ENCODE measurements around the gene FGFR3.

GRCh38 chr4:1797861-1798579 is 4.9 kb downstream of the FGFR3 start:
- TF ChIP-seq TAF1 (IDR thresholded peaks at IDR 0.05; ENCODE audit: borderline replicate concordance, insufficient read depth, low read length) = no peak
- no peak for TF ChIP-seq POLR2AphosphoS5 (IDR thresholded peaks at IDR 0.05; ENCODE audit: low read depth, low read length)
- TF ChIP-seq, protein P1, sequence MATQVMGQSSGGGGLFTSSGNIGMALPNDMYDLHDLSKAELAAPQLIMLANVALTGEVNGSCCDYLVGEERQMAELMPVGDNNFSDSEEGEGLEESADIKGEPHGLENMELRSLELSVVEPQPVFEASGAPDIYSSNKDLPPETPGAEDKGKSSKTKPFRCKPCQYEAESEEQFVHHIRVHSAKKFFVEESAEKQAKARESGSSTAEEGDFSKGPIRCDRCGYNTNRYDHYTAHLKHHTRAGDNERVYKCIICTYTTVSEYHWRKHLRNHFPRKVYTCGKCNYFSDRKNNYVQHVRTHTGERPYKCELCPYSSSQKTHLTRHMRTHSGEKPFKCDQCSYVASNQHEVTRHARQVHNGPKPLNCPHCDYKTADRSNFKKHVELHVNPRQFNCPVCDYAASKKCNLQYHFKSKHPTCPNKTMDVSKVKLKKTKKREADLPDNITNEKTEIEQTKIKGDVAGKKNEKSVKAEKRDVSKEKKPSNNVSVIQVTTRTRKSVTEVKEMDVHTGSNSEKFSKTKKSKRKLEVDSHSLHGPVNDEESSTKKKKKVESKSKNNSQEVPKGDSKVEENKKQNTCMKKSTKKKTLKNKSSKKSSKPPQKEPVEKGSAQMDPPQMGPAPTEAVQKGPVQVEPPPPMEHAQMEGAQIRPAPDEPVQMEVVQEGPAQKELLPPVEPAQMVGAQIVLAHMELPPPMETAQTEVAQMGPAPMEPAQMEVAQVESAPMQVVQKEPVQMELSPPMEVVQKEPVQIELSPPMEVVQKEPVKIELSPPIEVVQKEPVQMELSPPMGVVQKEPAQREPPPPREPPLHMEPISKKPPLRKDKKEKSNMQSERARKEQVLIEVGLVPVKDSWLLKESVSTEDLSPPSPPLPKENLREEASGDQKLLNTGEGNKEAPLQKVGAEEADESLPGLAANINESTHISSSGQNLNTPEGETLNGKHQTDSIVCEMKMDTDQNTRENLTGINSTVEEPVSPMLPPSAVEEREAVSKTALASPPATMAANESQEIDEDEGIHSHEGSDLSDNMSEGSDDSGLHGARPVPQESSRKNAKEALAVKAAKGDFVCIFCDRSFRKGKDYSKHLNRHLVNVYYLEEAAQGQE (IDR thresholded peaks at IDR 0.05; ENCODE audit: insufficient read depth in 1 of 2, low read depth in 2 of 2, low read length in 2 of 2) = no peak
- no peak for TF ChIP-seq FOXP2 (optimal IDR thresholded peaks at IDR 0.05; ENCODE audit: borderline replicate concordance, extremely low read depth, extremely low read length, insufficient read depth)
- TF ChIP-seq SIN3A (IDR thresholded peaks at IDR 0.05; ENCODE audit: borderline replicate concordance, insufficient read depth, low read length) = no peak

Measured in PFSK-1 (cell line).